HFFc6 (cell line): ENCODE data around the gene ARPC5. TPM values are rescaled to one million over a fixed set of nuclear protein-coding genes. Genes with fewer than 3 reads are reported as not detected.

Experiments used
- DNase-seq: peaks from one replicate; pipeline ENCODE4 v3.0.0-alpha.2; 2018
- H3K27ac Mint-ChIP-seq: 2 replicates; pipeline ENCODE4 v1.8.0; 2020; ENCODE audit warnings: mild to moderate bottlenecking, mixed read lengths
- H3K27me3 Mint-ChIP-seq: 2 replicates; pipeline ENCODE4 v1.8.0; 2021; ENCODE audit warnings: mild to moderate bottlenecking, moderate library complexity, mixed read lengths; ENCODE audit not compliant: insufficient read depth
- H3K36me3 Mint-ChIP-seq: 2 replicates; pipeline ENCODE4 v1.8.0; 2021; ENCODE audit warnings: low read depth, mixed read lengths
- H3K4me1 Mint-ChIP-seq: 2 replicates; pipeline ENCODE4 v1.8.0; 2020; ENCODE audit warnings: low read depth, mixed read lengths
- H3K4me3 Mint-ChIP-seq: 2 replicates; pipeline ENCODE4 v1.8.0; 2020; ENCODE audit warnings: mild to moderate bottlenecking, moderate library complexity, mixed read lengths
- H3K9me3 Mint-ChIP-seq: 2 replicates; pipeline ENCODE4 v1.8.0; 2020; ENCODE audit warnings: mild to moderate bottlenecking, mixed read lengths
- total RNA-seq, 6 experiments: library from RNA; stranded (reverse); fragmentation: NEBNext Ultra II Directional; extraction: Animal tissue kit (Norgen Biotek cat#: 25700); gene quantifications; 2 replicates in 1 of 6; 3 replicates in 5 of 6; pipeline ENCODE4 v1.2.3, GENCODE V29; 2021
- TF ChIP-seq, protein P1 (sequence below): fragments of 200-600 bp; sonication (generic); IDR thresholded peaks from 2 replicates; pipeline ENCODE4 v1.5.0; 2021; ENCODE audit warnings: antibody characterized with exemption, mild to moderate bottlenecking

Gene ARPC5
- total RNA-seq, 6 experiments from 2014 or later = 231 to 263 (median 249) TPM

DNA sequence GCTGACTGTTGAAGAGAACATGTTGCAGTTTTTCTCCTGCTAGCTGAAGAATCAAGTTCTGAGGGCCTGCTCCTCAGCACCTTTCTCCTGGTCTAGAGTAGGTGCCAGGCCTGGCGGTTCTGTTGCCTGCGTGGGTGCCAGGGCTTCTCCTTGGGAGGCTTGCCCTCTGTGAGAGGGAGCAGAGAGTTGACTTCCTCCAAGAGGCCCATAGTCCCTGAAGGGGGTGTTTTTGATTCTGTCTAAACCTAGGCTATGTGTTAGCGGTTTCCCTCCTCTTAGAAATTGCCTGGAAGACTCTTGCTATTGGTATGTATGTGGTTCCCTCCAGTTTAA lies 17.8 kb upstream of the ARPC5 start:
- Mint-ChIP-seq H3K27me3 (no peaks in the 10 kb centered on the region), H3K9me3 (no peaks in the 10 kb centered on the region), H3K4me3 (no peak overlapping the region), H3K36me3 (no peaks in the 10 kb centered on the region), H3K27ac (no peak overlapping the region), H3K4me1 (peaks cover 48% of the 10 kb centered on the region)
- TF ChIP-seq, protein P1, sequence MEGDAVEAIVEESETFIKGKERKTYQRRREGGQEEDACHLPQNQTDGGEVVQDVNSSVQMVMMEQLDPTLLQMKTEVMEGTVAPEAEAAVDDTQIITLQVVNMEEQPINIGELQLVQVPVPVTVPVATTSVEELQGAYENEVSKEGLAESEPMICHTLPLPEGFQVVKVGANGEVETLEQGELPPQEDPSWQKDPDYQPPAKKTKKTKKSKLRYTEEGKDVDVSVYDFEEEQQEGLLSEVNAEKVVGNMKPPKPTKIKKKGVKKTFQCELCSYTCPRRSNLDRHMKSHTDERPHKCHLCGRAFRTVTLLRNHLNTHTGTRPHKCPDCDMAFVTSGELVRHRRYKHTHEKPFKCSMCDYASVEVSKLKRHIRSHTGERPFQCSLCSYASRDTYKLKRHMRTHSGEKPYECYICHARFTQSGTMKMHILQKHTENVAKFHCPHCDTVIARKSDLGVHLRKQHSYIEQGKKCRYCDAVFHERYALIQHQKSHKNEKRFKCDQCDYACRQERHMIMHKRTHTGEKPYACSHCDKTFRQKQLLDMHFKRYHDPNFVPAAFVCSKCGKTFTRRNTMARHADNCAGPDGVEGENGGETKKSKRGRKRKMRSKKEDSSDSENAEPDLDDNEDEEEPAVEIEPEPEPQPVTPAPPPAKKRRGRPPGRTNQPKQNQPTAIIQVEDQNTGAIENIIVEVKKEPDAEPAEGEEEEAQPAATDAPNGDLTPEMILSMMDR = no peak
- no peak for DNase-seq

DNA sequence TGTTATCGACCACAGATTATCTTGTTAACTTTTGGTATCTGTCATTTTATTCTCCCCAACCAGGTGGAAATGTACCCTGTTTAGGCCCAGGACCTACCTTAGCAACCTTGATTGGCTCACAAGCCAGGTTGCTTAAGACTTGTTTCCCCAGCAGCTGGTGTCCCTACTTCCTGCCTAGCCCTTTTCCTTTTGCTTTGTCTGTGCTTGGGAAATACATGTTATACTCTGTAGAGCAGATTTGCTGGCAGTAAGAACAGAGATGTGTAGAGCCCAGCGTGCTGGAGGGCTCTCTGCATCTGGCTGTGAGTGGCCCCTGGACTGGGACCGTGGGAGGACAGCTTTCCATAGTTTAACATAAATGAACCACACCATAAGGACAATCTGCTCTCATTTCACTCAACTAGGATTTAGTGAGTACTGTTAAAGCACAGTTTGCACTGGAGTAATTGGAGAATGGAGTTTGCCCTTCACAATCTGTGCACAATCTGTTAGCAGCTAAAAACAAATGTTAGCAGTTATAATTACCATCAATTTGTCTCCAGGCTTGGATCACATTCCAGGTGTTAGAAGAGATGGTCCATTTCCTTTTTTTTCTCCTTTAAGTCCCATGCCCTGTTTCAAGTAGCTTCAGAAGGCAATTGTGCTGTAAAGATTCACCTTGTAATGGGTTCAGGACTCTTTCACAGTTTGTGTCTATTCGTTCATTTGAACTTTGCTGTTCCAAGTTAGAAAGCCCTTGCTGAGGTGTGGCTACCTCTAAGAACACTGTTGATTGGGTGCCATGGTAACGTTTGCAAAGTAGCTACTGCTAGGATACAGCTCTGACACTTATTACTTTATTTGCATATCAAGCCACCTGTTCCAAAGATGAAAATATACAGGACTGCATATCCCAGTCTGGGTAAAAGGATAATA lies 17.2 kb upstream of the ARPC5 start, which contains the start of gene APOBEC4:
Gene APOBEC4, minus strand, starts transcription at position 770 of the 915 bp plus-strand sequence. CDS start 4,535 bp downstream, outside the sequence.
- DNase-seq = no peak
- TF ChIP-seq, protein P1 = no peak
- H3K27me3 Mint-ChIP-seq = no peaks in the 10 kb centered on the region
- H3K4me1 Mint-ChIP-seq = peaks cover 49% of the 10 kb centered on the region
- no peak within 1 kb of the TSS for H3K4me3 Mint-ChIP-seq
- no peak within 1 kb of the TSS for H3K27ac Mint-ChIP-seq
- H3K36me3 Mint-ChIP-seq = peaks cover under 1% of the 10 kb centered on the region; the same call in 1 of the 2 replicates
- H3K9me3 Mint-ChIP-seq = no peaks in the 10 kb centered on the region

DNA sequence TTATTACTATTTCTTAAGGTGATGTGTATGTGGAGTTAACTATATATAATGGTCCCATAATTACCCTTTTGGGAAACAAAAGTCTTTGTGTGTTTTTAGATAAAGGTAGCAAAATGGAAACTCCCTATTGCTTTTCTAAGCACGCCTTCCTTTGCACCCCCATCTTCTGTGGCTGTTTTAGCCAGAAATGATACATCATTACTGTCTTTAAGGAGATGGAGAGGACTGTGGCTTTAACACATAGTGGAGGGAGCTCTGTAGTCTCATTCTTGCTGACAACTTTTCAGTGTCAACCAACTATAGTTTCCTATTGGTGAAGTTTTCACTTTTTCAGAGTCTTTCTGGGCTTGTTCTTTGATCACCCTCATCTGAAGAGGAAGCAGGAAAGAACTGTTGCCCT lies 16.5 kb upstream of the ARPC5 start:
- H3K27me3 Mint-ChIP-seq = no peaks in the 10 kb centered on the region
- H3K4me3 Mint-ChIP-seq = no peak overlapping the region
- no peak overlapping the region for H3K27ac Mint-ChIP-seq
- H3K9me3 Mint-ChIP-seq = no peaks in the 10 kb centered on the region
- peaks cover 3% of the 10 kb centered on the region; the same call in 1 of the 2 replicates for H3K36me3 Mint-ChIP-seq
- H3K4me1 Mint-ChIP-seq = peaks cover 55% of the 10 kb centered on the region
- TF ChIP-seq, protein P1 = no peak
- DNase-seq = no peak

DNA sequence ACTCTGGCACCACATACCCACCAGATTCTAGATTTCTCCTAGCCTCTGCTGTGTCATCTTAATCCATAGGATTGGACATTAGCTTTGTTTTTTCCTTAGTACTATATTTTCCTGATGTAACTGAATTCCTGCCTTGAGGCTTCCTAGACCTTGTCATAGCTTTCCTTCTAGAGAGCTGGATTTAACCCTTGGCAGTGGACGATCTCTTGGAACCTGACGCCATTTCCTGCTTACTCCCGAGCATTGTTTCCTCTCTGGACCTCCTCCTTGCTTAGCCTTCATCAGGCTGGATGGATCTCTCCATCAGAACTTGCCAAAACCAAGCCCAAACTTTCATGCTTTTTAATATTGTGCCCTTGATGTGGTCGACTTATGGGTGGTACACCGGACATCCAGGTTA lies 16.0 kb upstream of the ARPC5 start:
- Mint-ChIP-seq H3K36me3 (peaks cover 3% of the 10 kb centered on the region; the same call in 1 of the 2 replicates), H3K27me3 (no peaks in the 10 kb centered on the region), H3K4me3 (no peak overlapping the region), H3K4me1 (peaks cover 58% of the 10 kb centered on the region), H3K9me3 (no peaks in the 10 kb centered on the region), H3K27ac (no peak overlapping the region)
- DNase-seq = no peak
- TF ChIP-seq, protein P1 = no peak

DNA sequence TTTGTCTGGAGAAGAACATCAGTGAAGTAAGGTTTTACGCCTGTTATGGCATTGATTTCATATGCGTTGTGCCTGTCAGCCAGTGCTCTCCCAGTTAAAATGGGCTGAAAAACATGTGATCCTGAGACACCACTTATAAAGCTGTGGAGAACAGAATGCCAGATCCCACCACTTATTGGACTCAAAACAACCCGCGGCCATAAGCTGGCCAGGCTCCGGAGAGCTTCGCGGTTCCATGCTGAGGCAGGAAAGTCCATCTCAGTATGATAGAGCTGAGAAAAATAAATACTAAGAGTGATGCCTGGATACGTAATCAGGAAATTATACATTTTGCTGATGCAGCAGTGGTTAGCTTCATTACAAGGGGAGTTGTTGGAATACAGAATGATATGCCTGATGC lies 12.5 kb upstream of the ARPC5 start:
- no peaks in the 10 kb centered on the region for H3K9me3 Mint-ChIP-seq
- no peak overlapping the region for H3K27ac Mint-ChIP-seq
- no peaks in the 10 kb centered on the region for H3K27me3 Mint-ChIP-seq
- H3K4me1 Mint-ChIP-seq = peaks cover 30% of the 10 kb centered on the region
- H3K4me3 Mint-ChIP-seq = no peak overlapping the region
- TF ChIP-seq, protein P1 = no peak
- no peak for DNase-seq
- peaks cover 3% of the 10 kb centered on the region; the same call in 1 of the 2 replicates for H3K36me3 Mint-ChIP-seq
